GM10248 (cell line): ENCODE measurements around the gene NOS3.

Experiments
- CTCF ChIA-PET: fragments of 300-600 bp; sonication (Branson Sonifier 250); formaldehyde crosslinking; extraction: SDS; loops from one replicate; lab custom pipeline; 2021; ENCODE audit warnings: antibody characterized with exemption; lab: Yijun Ruan, JAX
- POLR2A ChIA-PET: fragments of 350-650 bp; sonication (Branson Sonifier 250); formaldehyde crosslinking; extraction: SDS; loops from one replicate; lab custom pipeline; 2020; ENCODE audit warnings: antibody characterized with exemption; lab: Yijun Ruan, JAX
- DNase-seq: peaks from one replicate; pipeline ENCODE4 v3.0.0; 2012; ENCODE audit errors: extremely low spot score
- CTCF ChIP-seq: IDR thresholded peaks from 2 replicates; pipeline ENCODE4 v1.5.1; 2012; ENCODE audit warnings: mild to moderate bottlenecking, low read depth; ENCODE audit errors: extremely low read depth, missing control alignments, control extremely low read depth

The NOS3 gene

GRCh38 chr7:151012911-151013347 is 22.1 kb downstream of the NOS3 start:
- POLR2A ChIA-PET, result no interaction called here
- no peak for TF ChIP-seq CTCF
- no peak for DNase-seq
- CTCF ChIA-PET, result interaction anchor here (1.0 to 8.4 kb wide), 4 partner anchors 7 to 231 kb away, joined by 3 to 84 read pairs (median 4); no protein-coding TSS in a partner anchor

DNA sequence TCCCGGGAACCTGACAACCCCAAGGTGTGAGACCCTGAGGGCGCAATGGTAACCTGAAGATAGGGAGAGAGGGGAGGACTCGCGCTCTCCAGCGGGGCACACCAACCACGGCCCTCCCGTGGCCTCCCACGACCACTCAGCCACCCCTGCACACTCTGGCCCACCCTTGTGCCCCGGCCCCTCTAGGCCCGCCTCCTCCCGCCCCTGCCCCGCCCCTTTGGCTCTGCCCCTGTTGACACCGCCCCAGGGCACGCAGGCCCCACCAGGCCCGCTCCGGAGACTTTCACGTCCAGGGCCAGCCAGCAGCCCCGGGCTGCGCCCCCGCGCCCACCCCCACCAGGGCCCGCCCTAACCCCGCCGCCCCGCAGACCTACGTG is 22.5 kb downstream of the NOS3 start:
- TF ChIP-seq CTCF, result no peak
- POLR2A ChIA-PET, result no interaction called here
- CTCF ChIA-PET, result interaction anchor here (0.7 to 1.5 kb wide), 4 partner anchors 10 to 230 kb away, joined by 3 to 4 read pairs (median 3); no protein-coding TSS in a partner anchor
- no peak for DNase-seq

- CTCF ChIA-PET, result interaction anchor here (0.7 to 1.5 kb wide), 5 partner anchors 9 to 116 kb away, joined by 3 read pairs; no protein-coding TSS in a partner anchor
- TF ChIP-seq CTCF, result no peak
- POLR2A ChIA-PET, result interaction anchor here (0.5 kb wide), 1 partner anchor 127 kb away, joined by 3 read pairs; no protein-coding TSS in a partner anchor
- peak; percentile 78 for DNase-seq
These were observed 23.1 kb downstream of the NOS3 start for GRCh38 chr7:151013733-151014497.

DNA sequence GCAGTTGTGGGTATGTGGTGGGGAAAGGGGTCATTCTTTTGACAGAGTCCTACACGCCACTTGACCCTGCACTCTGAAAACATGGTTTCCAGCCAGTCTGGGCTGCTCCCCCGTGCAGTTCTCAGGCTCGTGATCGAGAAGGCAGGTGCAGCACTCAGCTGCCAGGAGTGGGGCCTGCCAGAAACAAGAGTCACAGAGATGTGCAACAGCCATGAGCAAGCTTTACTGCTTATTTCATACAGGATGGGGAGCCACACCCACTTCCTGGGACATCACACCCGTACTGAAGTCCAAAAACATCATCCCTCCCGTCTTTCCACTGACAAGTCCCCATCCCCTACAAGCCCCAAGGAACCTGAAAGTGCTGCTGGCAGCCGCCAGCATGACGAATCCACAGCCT is 24.1 kb downstream of the NOS3 start:
- no peak for TF ChIP-seq CTCF
- no peak for DNase-seq
- CTCF ChIA-PET, result interaction anchor here (0.8 to 1.5 kb wide), 5 partner anchors 13 to 109 kb away, joined by 3 to 5 read pairs (median 3); partner anchors contain the start of gene ABCB8
- POLR2A ChIA-PET, result no interaction called here

- DNase-seq, result no peak
- ChIA-PET POLR2A (no interaction called here), CTCF (interaction anchor here (7.9 kb wide), 1 partner anchor 7 kb away, joined by 84 read pairs; no protein-coding TSS in a partner anchor)
- TF ChIP-seq CTCF, result no peak
These were observed 25.1 kb downstream of the NOS3 start for GRCh38 chr7:151015967-151016366.

GRCh38 chr7:151016505-151016904 is 25.7 kb downstream of the NOS3 start:
- POLR2A ChIA-PET, result no interaction called here
- no peak for DNase-seq
- CTCF ChIA-PET, result interaction anchor here (0.9 to 7.9 kb wide), 6 partner anchors 8 to 78 kb away, joined by 3 to 84 read pairs (median 14); no protein-coding TSS in a partner anchor
- no peak for TF ChIP-seq CTCF
